ENCODE results near the gene R3HDML.
A peak's percentile ranks its signal among the peaks of the same experiment; 100 is the strongest.
"Not testable (repeated sequence)": the region's sequence is repeated elsewhere in the genome, so short reads cannot be mapped to it uniquely, and the experiment has no call there.

Gene R3HDML, protein sequence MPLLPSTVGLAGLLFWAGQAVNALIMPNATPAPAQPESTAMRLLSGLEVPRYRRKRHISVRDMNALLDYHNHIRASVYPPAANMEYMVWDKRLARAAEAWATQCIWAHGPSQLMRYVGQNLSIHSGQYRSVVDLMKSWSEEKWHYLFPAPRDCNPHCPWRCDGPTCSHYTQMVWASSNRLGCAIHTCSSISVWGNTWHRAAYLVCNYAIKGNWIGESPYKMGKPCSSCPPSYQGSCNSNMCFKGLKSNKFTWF

DNA sequence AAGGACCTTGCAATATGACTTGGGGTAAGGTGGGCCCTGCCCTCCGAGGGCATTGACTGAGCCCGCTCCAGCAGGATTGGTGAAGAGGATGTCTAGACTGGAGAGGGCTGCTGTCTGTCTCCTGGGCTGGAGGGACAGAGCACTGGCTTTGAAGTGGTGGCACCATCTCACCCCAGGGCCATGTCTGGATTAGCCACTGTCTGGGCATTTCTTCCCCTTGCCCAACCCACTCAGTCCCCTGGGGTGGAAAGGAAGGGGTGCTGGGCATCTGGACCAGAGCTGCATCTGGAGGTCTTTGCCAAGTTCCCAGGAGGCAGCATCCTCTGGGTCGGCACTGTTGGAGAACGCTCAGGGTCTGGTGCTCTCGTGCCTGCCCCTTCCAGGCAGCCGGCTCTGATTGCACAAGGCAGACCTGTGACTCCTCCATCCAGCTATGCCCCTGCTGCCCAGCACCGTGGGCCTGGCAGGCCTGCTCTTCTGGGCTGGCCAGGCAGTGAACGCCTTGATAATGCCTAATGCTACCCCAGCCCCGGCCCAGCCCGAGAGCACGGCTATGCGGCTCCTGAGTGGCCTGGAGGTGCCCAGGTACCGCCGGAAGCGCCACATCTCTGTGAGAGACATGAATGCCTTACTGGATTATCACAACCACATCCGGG, at the start of gene R3HDML:
Gene R3HDML (plus strand): TSS at position 319 of the 656 bp plus-strand sequence. CDS start 115 bp downstream, at position 434.
- no peak for DNase-seq

DNA sequence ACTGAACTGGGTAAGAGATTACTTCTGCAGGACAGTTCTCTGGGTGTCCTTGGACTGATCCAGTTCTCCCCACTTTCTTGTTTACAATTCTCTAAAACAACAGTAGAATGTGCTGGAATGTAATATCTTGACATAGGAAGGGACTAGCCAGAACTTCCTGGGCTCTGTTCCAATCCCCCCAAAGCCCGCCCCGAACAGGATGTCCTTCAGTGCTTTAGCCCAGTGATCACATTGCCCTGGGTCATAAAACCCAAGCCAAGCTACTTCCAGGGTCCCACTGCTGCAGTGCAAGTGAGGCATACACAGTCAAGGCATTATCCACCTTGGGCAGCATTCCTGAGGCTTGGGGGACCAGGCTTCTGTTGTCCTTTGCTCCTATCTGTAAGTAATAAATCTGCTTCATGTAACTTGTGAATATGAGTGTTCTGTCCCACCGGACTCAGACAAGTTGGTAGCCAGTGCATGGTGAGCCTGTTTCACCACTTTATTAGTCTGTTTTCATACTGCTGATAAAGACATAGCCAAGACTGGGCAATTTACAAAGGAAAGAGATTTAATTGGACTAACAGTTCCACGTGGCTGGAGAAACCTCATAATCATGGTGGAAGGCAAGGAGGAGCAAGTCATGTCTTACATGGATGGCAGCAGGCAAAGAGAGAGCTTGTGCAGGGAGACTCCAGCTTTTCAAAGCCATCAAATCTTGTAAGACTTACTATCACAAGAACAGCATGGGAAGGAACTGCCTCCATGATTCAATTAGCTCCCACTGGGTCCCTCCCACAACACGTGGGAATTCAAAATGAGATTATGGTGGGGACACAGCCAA, 49.4 kb upstream of the R3HDML start:
- no peak for DNase-seq

DNA sequence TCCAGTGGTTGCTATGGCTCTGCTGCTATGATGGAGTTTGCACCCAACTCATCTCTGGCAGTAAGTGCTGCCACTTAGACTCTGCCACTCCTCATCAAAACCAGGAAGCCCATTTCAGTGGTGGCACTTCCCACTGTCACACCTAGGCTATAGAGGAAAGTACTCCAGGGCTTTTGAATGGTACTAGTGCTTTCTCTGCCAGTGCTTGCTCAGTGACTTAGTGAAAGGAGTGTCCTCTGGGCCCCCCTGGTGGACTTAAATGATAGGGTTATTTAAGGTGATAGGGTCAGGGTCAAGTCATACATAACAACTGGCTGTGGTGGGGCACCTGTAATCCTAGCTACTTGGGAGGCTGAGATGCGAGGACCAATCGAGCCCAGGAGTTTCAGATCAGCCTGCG, 48.6 kb upstream of the R3HDML start:
- no peak for DNase-seq

DNA sequence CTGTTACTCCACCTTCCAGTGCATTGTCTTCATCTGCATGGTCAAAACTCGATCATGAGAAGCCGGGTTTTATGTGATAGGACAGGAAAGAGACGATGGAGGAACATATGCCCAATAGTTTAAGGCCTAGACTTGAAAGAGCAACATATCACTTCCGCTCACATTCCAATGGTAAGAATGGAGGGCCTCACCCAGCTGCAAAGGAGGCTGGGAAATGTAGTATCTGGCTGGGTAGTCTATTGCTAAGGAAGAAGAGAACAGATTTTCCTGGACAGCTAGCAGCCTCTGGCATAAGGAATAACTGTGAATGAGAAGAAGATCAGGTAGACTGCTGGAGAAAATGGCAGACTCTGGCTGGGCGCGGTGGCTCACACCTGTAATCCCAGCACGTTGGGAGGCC, 45.1 kb upstream of the R3HDML start:
- no peak for DNase-seq

DNA sequence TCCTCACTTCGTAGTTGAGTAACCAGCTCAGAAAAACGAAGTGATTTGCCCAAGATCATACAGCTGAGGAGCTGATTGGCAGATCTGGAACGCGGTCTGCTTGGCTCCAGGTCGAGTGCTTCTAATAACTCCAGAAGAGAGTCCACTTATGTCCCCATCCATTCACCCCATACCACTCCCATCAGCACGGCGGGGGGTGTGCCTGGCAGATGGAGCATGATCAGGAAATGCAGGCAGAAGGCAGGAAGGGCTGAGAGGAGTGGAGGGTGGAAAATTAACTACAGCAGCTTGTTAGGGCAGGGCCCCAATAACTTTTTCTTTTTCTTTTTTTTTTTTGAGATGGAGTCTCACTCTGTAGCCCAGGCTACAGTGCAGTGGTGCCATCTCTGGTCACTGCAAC, 40.8 kb upstream of the R3HDML start:
- no peak for DNase-seq

DNA sequence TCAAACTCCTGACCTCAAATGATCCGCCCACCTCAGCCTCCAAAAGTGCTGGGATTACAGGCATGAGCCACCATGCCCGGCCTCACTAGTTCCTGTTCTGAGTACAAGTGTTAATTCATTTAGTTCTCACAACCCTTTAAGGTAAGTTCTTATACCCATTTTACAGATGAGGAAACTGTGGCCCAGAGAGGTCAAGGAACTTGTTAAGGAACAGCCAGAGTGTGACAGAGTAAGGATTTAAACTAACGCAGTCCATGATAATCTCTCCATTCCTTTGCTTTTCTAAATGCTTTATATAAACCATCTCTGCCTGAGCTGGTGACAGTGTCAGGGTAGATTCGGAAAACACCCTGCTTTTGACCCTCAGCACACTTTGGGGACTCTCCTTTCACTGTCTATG, 39.1 kb upstream of the R3HDML start:
- DNase-seq: no peak

DNA sequence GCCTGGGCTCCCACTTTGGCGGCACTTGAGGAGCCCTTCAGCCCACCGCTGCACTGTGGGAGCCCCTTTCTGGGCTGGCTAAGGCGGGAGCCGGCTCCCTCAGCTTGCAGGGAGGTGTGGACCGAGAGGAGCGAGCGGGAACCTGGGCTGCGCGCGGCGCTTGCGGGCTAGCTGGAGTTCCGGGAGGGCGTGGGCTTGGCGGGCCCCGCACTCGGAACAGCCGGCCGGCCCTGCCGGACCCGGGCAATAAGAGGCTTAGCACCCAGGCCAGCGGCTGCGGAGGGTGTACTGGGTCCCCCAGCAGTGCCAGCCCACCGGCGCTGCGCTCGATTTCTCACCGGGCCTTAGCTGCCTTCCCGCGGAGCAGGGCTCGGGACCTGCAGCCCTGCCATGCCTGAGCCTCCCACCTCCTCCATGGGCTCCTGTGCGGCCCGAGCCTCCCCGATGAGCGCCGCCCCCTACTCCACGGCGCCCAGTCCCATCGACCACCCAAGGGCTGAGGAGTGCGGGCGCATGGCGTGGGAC, 37.8 kb upstream of the R3HDML start:
- DNase-seq: not testable (repeated sequence)

DNA sequence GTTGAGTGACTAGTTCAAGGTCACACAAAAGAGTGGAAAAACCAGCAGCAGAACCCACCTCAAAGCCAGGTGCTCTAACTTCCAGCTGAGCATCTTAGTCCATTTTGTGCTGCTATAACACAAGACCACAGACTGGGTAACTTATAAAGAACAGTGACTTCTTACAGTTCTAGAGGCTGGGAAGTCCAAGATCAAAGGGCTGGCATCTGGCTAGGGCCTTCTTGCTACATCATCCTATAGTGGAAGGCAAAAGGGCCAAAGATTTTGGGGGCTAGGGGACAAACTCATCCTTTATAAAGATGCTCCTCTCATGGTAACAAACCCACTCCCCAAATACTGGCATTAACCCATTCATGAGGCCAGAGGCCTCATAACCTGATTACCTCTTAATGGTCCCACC, 35.6 kb upstream of the R3HDML start:
- DNase-seq: no peak

DNA sequence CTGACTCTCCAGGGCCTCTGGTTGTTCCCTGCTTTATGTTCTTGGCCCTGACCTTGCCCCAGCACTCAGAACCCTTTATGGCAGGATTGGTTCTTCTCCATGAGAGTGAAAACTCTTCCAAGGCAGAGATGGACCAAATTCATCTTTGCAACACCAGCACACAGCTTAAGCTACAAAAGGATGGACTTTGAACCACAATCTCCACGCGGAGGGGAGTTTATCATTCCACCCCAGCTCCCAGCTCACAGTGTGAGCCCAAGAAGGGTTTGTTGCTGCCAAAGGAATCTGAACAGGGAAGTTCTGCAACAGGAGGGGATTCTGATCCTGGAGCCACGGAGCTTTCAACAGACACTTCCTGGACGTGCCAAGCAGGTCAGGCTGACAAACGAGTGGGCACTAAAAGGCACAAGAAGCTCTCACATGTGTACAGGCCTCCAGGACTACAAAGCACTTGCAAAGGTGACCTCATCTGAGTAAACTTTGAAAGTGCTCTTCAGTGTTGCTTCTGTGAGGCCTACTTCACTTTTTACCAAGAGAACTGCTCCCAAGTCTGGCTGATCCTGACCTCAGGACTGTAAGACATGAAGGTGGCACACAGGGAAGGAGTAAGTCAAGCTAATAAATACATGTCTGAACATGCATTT, 34.7 kb upstream of the R3HDML start:
- DNase-seq: peak; percentile 63

DNA sequence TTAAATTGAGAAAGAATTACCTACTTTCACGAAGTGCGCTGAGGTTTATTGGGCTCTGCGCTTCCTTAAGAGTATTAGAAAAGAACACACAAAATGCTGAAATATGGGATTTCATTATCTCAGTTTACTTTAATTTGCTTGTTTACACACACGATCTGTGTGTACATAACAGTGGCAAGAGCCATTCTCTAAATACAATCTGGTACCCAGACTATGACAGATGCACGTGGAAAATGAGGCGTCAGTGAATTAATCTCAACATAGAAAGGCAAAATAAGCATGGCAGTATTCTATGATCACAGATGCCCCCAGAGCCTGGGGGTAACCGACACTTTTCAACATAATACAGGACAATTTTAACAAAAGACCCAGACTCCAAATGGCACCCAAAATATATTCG, 34.1 kb upstream of the R3HDML start:
- DNase-seq: no peak

DNA sequence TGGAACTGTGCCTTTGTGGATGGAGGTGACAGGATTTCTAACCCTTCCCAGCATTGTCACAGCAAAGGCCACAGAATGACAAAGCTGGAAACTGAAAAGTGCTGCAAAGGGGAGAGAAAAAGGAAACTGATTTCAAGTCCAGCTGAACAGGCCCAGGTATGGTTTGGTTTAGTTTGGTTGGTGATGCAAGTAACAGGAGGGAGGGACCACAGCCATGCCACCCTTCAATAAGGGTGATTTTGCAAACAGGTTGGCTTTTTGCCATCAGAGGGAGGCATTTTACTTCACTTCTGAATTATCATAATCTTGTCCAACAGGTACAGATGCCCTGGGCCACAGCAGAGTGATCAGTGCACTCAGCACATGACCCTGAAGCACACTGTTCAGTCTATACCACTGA, 32.5 kb upstream of the R3HDML start:
- DNase-seq: no peak

DNA sequence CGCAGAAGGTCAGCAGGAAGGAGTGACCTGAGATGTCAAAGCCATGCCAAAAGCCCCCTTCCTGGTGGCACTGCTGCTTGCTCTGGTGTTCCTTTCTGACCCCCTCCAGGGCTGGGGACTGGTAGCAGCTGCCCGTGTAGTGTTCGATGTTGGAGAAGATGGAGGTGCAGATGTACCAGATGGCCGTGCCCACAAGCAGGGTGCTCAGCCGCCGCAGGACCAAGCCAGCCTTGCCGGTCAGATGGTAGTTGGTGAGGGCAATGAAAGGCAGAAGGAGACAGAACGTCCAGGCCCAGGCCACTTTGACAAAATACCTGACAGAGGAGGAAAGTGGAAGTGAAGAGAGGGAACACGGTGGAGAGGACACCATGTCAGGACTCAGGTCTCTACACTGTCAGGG, 29.9 kb upstream of the R3HDML start:
- no peak for DNase-seq

DNA sequence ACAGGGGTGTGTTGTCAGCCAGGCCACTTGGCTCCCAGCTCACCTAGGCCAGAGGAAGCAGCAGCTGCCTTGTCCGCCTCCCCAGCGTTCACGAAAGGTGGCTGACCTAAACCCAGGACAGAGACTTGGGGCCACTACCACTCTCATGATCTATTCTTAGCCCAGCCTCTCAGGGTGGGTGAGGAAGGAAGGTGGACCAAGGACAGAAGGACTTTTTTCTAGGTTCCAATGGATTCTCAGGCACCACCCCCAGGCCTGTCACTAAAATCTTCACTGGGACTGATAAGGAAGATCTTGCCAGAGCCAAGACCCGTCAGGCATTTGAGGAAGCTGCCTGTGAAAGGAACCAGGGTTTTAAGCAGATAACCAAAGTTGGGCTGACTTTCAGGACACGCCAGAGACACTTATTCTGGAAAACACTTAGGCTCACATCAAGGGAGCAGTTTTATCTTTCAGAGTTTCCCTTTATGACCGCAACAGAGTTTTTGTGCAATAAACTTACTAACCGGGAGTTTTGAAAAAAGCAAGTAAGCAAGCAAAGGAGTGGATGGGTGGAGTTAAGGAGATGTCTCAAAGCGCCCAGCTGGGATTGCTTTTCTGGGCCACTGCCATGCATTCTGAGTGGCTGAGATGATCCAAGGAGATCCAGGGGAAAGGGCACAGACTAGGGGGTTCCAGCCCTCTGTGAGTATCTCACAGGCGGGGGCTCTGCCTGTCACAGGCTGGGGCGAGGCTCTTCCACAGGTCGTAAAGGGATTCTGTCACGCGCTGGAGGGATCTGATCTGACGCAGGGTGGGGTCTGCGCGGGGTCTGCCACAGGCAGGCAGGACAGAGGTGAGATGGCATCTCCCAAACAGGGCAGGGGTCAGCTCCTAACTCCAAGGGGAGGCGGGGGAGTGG, 26.8 kb upstream of the R3HDML start:
- DNase-seq: no peak

DNA sequence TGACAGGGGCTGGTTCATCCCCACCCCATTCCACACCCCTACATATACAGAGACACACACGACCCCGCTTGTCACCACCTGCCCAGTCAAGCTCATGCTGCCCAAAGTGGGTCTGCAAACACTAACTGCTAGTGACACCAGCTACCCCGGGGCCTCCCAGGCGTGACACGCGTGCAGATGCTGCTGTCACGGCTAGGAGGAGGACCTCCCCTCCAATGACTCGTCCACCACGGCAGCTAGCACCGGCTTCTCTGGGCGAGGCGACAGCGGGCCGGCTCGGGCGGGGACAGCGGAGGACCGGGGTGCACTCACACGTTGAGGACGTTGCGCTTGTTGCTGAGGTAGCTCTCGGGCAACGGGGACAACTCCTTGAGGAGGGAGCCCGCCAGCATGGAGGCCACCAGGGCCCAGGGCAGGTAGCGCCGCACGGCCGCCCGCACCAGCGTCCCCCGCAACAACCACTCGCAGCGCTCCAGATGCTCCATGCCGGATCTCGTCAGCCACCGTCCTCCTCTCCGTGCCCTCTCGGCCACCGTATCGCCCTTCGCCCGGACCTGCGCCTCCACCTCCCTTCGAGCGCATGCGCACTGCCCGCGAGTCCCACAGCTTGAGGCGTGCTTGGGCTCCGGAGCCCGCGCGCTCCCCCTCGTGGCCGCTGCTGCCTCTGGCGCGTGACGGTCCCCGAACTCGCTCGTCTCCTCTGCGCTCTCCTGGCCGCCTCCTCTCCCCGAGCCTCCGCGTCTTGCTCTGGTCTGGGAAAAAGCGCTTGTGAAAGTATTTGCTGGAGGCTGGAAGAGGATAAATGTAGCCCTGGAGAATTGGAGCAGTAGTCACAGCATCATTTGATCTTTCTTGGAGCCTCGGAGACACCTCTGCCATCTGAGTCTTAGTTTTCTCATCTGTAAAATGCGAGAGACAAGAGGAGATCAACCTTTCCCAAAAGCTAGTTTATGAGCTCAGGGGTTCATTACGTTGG, 25.9 kb upstream of the R3HDML start, which contains the start of gene FITM2:
Gene FITM2 (minus strand): TSS at position 539 of the 976 bp plus-strand sequence. CDS start 54 bp downstream, at position 485.
- DNase-seq: peak; percentile 78

DNA sequence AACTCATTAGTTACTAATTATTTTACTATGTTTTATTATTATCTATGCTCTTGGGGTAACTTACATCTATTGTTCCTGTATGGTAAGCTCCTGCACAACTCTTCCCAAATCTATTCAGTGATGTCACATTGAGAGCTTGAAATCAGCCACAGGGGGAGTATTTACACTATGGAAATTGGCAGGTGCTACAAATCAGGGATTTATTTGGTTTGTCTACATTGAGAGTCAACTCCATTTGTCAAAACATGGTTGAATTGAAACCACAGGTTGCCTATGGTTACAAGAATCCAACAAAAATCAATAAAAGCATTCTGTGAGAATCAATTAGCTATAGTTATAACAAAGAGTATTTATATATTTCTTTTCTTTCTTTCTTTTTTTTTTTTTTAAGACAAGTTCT, 22.0 kb upstream of the R3HDML start:
- no peak for DNase-seq

DNA sequence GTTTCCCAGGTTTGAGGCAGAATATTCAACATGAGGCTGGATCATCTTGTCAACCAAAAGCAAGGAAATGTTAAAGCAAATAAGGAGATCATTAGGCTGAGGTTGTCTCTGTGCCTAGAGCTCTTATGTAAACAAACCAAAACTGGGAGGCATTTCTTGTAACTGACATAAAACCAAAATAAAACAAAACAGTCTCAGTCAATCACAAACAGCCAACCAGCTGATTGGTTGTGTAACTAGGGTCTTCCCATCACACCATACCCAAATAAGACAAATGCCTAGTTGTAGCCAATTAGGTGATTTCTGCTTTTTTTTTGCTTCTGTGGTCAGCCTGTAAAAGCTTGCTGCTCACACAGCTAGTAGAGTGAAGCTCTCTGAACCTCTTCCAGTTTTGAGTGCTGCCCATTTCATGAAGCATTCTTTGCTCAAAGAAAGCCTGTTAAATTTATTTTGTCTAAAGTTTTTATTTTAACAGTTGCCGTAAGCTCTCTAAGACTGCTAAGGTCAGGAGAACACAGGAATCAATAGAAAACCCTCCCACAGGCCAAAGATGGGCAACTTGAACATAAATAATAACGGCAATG, 16.9 kb upstream of the R3HDML start:
- peak; percentile 8 for DNase-seq

DNA sequence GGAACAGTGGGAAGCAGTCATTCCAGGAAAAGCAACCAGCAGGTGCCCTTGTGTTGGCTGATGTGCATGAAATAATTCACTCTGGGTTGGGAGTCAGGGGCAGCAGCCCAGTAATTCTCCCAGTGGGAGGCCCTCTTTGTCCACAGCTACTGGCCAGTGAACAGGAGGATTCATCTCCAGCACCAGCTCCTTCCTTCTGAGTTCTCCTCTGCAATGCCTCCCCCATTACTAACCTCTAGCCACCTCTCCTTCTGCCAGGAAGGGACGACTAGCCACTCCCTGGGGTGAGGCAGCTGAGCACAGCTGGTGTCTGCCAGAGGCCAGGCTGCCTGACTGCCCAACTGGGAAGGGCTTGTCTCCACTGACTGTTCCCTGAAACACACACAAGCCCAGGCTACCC, 12.5 kb upstream of the R3HDML start:
- DNase-seq: no peak

DNA sequence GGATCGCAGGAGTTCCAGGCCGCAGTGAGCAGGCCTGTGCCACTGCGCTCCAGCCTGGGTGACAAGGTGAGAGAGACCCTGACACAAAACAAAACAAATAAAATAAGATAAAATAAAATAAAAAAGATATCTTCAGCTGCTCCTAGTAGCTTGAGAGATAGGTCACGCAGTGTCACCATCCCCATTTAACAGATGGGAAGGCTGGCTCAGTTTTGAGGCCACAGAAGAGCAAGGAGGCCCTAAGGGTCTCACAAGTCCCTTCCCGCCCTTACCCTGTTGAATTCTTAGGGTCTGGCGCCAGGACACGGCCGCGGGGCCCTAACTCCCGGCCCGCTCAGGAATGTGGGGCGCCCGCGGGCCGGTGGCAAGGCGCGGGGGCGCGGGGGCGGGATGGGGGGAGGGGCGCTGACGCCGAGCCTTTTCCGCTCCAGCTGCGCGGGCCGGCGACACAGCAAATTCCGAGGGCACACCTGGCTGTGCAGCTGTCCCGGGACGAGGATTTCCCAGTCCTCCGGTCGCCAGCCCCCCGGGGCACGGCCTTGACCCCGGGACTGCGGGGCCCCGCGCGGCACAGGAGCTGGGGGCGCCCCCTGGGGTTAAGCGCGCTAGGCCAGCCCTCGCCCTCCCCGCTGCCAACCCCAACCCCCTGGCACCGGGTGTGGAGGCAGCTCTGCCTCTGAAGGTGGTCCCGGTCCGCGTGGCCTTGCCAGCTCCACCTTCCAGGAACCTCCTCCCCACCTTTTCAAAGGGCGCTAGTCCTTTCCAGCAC, 10.3 kb upstream of the R3HDML start:
- no peak for DNase-seq

DNA sequence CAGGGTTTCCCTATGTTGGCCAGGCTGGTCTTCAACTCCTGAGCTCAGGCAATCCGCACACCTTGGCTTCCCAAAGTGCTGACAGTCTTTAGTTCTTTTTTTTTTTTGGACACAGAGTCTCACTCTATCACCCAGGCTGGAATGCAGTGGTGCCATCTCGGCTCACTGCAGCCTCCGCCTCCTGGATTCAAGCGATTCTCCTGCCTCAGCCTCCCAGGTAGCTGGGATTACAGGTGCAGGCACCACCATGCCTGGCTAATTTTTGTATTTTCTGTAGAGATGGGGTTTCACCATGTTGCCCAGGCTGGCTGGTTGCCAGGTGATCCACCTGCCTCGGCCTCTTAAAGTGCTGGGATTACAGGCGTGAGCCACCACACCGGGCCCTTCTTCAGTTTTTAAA, 9.1 kb upstream of the R3HDML start:
- not testable (repeated sequence) for DNase-seq

DNA sequence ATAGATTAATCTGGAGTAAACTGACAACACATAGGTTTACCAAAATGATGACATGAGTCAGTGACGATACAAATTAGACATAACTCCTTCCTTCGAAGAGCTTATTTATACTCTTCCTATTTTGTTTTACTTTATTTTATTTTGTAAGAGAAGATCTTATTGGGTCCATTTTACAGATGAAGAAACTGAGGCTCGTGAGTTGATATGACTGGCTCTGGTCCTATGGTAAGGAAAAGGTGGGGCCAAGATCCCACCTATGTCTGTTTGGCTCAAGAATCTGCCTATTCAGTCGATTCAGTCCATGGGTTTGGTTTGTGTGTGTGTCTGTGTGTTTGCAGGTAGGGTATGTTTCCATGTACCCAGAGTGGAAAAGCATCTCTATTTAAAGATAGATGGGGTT, 8.4 kb upstream of the R3HDML start:
- no peak for DNase-seq
